GM23338 (cell line): ENCODE results near the gene COL24A1. TPM values are rescaled to one million over a fixed set of nuclear protein-coding genes. Genes with fewer than 3 reads are reported as not detected.

Source experiments
- ATAC-seq: fragments of 200-7000 bp; cut with Tn5 transposase; 3 replicates; pipeline ENCODE4 v1.9.1; 2020
- DNase-seq: peaks from one replicate; pipeline ENCODE4 v3.0.0-alpha.2; 2015; ENCODE audit warnings: low spot score
- H2AFZ ChIP-seq: fragments of 200-600 bp; sonication (generic); 2 replicates; pipeline ENCODE4 v1.8.0; 2016; ENCODE audit warnings: antibody characterized with exemption, mild to moderate bottlenecking, moderate library complexity
- H3F3A ChIP-seq: fragments of 200-600 bp; sonication (generic); replicated peaks from 2 replicates; pipeline ENCODE4 v1.8.0; 2017; ENCODE audit warnings: antibody characterized with exemption, mixed run types, low read depth
- H3K27ac ChIP-seq: fragments of 200-600 bp; sonication (generic); 2 replicates; pipeline ENCODE4 v1.6.1; 2016; ENCODE audit warnings: low read depth
- H3K27me3 ChIP-seq: fragments of 200-600 bp; sonication (generic); 2 replicates; pipeline ENCODE4 v1.8.0; 2016; ENCODE audit warnings: mild to moderate bottlenecking, mixed run types, moderate library complexity; ENCODE audit not compliant: insufficient read depth
- H3K36me3 ChIP-seq: fragments of 200-600 bp; sonication (generic); 2 replicates; pipeline ENCODE4 v1.8.0; 2016; ENCODE audit warnings: mild to moderate bottlenecking; ENCODE audit not compliant: insufficient read depth
- H3K4me1 ChIP-seq: fragments of 200-600 bp; sonication (generic); 2 replicates; pipeline ENCODE4 v1.8.0; 2016; ENCODE audit warnings: mild to moderate bottlenecking, moderate library complexity; ENCODE audit not compliant: insufficient read depth
- H3K4me2 ChIP-seq: fragments of 200-600 bp; sonication (generic); 2 replicates; pipeline ENCODE4 v1.7.1; 2017; ENCODE audit warnings: mixed run types
- H3K4me3 ChIP-seq: fragments of 200-600 bp; sonication (generic); 2 replicates; pipeline ENCODE4 v1.6.1; 2016; ENCODE audit warnings: mixed run types
- H3K79me2 ChIP-seq: fragments of 200-600 bp; sonication (generic); replicated peaks from 2 replicates; pipeline ENCODE4 v1.8.0; 2017; ENCODE audit warnings: mild to moderate bottlenecking; ENCODE audit not compliant: insufficient read depth
- H3K9me2 ChIP-seq: fragments of 200-600 bp; sonication (generic); 2 replicates; pipeline ENCODE4 v1.8.0; 2017; ENCODE audit not compliant: insufficient read depth
- H4K20me1 ChIP-seq: fragments of 200-600 bp; sonication (generic); replicated peaks from 2 replicates; pipeline ENCODE4 v1.8.0; 2017; ENCODE audit warnings: mild to moderate bottlenecking; ENCODE audit not compliant: insufficient read depth
- H3K27ac Mint-ChIP-seq: 2 replicates; pipeline ENCODE4 v1.8.0; 2020; ENCODE audit warnings: inconsistent platforms, mild to moderate bottlenecking, moderate library complexity, mixed read lengths
- H3K27me3 Mint-ChIP-seq: 3 replicates; pipeline ENCODE4 v1.8.0; 2022; ENCODE audit warnings: low read depth, mild to moderate bottlenecking, moderate library complexity, mixed read lengths, inconsistent platforms; ENCODE audit not compliant: insufficient read depth, poor library complexity
- H3K36me3 Mint-ChIP-seq: 3 replicates; pipeline ENCODE4 v1.8.0; 2021; ENCODE audit warnings: low read depth, mild to moderate bottlenecking, inconsistent platforms, moderate library complexity, mixed read lengths
- H3K4me1 Mint-ChIP-seq: 3 replicates; pipeline ENCODE4 v1.8.0; 2020; ENCODE audit warnings: mild to moderate bottlenecking, inconsistent platforms, mixed read lengths
- H3K4me3 Mint-ChIP-seq: 3 replicates; pipeline ENCODE4 v1.8.0; 2021; ENCODE audit warnings: moderate library complexity, mild to moderate bottlenecking, inconsistent platforms, mixed read lengths
- H3K9me3 Mint-ChIP-seq: 3 replicates; pipeline ENCODE4 v1.8.0; 2020; ENCODE audit warnings: moderate library complexity, mild to moderate bottlenecking, inconsistent platforms, mixed read lengths
- CREB1 ChIP-seq: fragments of 250-450 bp; sonication (Bioruptor Pico); IDR thresholded peaks from 2 replicates; pipeline ENCODE4 v1.5.0; 2020; ENCODE audit warnings: low read depth, mild to moderate bottlenecking, moderate library complexity
- CTCF ChIP-seq, 2 experiments: fragments of 200-600 bp in 1 of 2; sonication (generic) in 1 of 2; conservative IDR thresholded peaks; 2 replicates each; pipeline versions ENCODE4 v1.5.1 to v1.6.1; 2016 to 2017; ENCODE audit warnings: antibody characterized with exemption in 2 of 2, low read depth in 2 of 2, mild to moderate bottlenecking in 2 of 2, moderate library complexity in 1 of 2
- ETS1 ChIP-seq: IDR thresholded peaks from 2 replicates; pipeline ENCODE4 v1.6.1; 2016; ENCODE audit warnings: antibody characterized with exemption
- EZH2 ChIP-seq: fragments of 200-600 bp; sonication (generic); IDR thresholded peaks from one replicate; pipeline ENCODE4 v1.8.0; 2017; ENCODE audit warnings: antibody characterized with exemption, mild to moderate bottlenecking, low read depth; ENCODE audit not compliant: unreplicated experiment
- EZH2phosphoT487 ChIP-seq: fragments of 200-600 bp; sonication (generic); IDR thresholded peaks from one replicate; pipeline ENCODE4 v1.8.1; 2018; ENCODE audit warnings: antibody characterized with exemption; ENCODE audit not compliant: unreplicated experiment
- JUNB ChIP-seq: IDR thresholded peaks from one replicate; pipeline ENCODE4 v1.6.1; 2016; ENCODE audit warnings: antibody characterized with exemption; ENCODE audit not compliant: unreplicated experiment
- NANOG ChIP-seq: IDR thresholded peaks from 2 replicates; pipeline ENCODE4 v1.6.1; 2016; ENCODE audit warnings: antibody characterized with exemption, borderline replicate concordance
- POLR2AphosphoS5 ChIP-seq: IDR thresholded peaks from 2 replicates; pipeline ENCODE4 v1.6.1; 2016; ENCODE audit warnings: antibody characterized with exemption, low read depth
- REST ChIP-seq: IDR thresholded peaks from one replicate; pipeline ENCODE4 v1.6.1; 2018; ENCODE audit warnings: antibody characterized with exemption; ENCODE audit not compliant: unreplicated experiment
- STAT1 ChIP-seq: IDR thresholded peaks from one replicate; pipeline ENCODE4 v1.6.1; 2016; ENCODE audit warnings: antibody characterized with exemption; ENCODE audit not compliant: unreplicated experiment
- ZNF114 ChIP-seq: fragments of 250-450 bp; sonication (Bioruptor Pico); IDR thresholded peaks from 2 replicates; pipeline ENCODE4 v1.5.0; 2020; ENCODE audit warnings: mild to moderate bottlenecking, moderate library complexity
- ZNF331 ChIP-seq: fragments of 250-450 bp; sonication (Bioruptor Pico); IDR thresholded peaks from 2 replicates; pipeline ENCODE4 v1.5.0; 2020; ENCODE audit warnings: low read depth, mild to moderate bottlenecking, moderate library complexity
- ZNF462 ChIP-seq: fragments of 250-450 bp; sonication (Bioruptor Pico); IDR thresholded peaks from 2 replicates; pipeline ENCODE4 v1.5.0; 2020; ENCODE audit warnings: mild to moderate bottlenecking, moderate library complexity
- polyA plus RNA-seq: library from polyadenylated mRNA; unstranded; fragments of >200 nt; fragmentation: Nextera tagmentation; extraction: Ambion mirVana; gene quantifications from 2 replicates; pipeline ENCODE4 v1.2.1, GENCODE V29; 2016
- total RNA-seq: library from RNA; depleted of rRNA; stranded (reverse); fragments of >200 nt; shearing (Covaris generic); gene quantifications from 2 replicates; pipeline ENCODE4 v1.2.3, GENCODE V29; 2014

COL24A1 gene
- total and polyA plus RNA-seq, 2 experiments from 2014 or later: 1.2 to 2.1 TPM

- Mint-ChIP-seq H3K4me3 (no peak overlapping the region), H3K4me1 (no peaks in the 10 kb centered on the region)
- no peak overlapping the region for H3K27ac ChIP-seq
Observed at GRCh38 chr1:86183810-86184209, 27.2 kb upstream of the COL24A1 start.

More at GRCh38 chr1:86183810-86184209, 27.2 kb upstream of the COL24A1 start:
- H3K36me3 Mint-ChIP-seq: no peaks in the 10 kb centered on the region
- ATAC-seq (no peak), DNase-seq (no peak)
- H3K4me1 ChIP-seq: no peaks in the 10 kb centered on the region
- H3K79me2 ChIP-seq: no peaks in the 10 kb centered on the region
- H3K4me3 ChIP-seq: no peak overlapping the region
- H3K27ac Mint-ChIP-seq: no peak overlapping the region
- H3K27me3 ChIP-seq: no peaks in the 10 kb centered on the region
- no peaks in the 10 kb centered on the region for H4K20me1 ChIP-seq
- H2AFZ ChIP-seq: no peak overlapping the region
- no peak overlapping the region for H3K4me2 ChIP-seq
- TF ChIP-seq CTCF (conservative IDR thresholded peaks at IDR 0.05; ENCODE audit: low read depth in 2 of 2): no peak
- no peak for TF ChIP-seq ZNF114
- no peak for TF ChIP-seq REST
- no peak for TF ChIP-seq ZNF331
- no peak for TF ChIP-seq EZH2phosphoT487
- TF ChIP-seq ETS1: no peak
- no peak for TF ChIP-seq POLR2AphosphoS5
- no peak for TF ChIP-seq CREB1 (CRISPR knock-in tag)
- no peak for TF ChIP-seq ZNF462
- TF ChIP-seq STAT1: no peak
- no peak for TF ChIP-seq JUNB
- TF ChIP-seq NANOG: no peak
- no peak for TF ChIP-seq EZH2
- H3F3A ChIP-seq: no peaks in the 10 kb centered on the region
- 0 out of 2 replicates have a peak, but pooled peaks cover 4% of the 10 kb centered on the region for H3K9me2 ChIP-seq
- peaks cover 2% of the 10 kb centered on the region; the same call in 2 of the 3 replicates for H3K9me3 Mint-ChIP-seq
- peaks cover 4% of the 10 kb centered on the region for H3K27me3 Mint-ChIP-seq
- no peaks in the 10 kb centered on the region for H3K36me3 ChIP-seq
